Kidney (tissue), 14 donors: ENCODE data around the gene ATP2C2. TPM values are rescaled to one million over a fixed set of nuclear protein-coding genes. Genes with fewer than 3 reads are reported as not detected.
A peak's percentile ranks its signal among the peaks of the same experiment; 100 is the strongest.

ENCODE experiments used
- DNase-seq, 5 donors: peaks; one replicate each; pipeline ENCODE4 v3.0.0-alpha.2; 2013 to 2020
- FAIRE-seq: peaks from 2 replicates; lab custom pipeline; 2012; peaks lifted over from hg19 to GRCh38; lab: Jason Lieb, UNC
- H3K27ac ChIP-seq, 2 donors: one replicate each; pipeline ENCODE4 v1.7.0; 2013; ENCODE audit warnings: low read depth in 2 of 2, low read length in 2 of 2, inconsistent platforms in 1 of 2
- H3K27me3 ChIP-seq: one replicate; pipeline ENCODE4 v1.7.1; 2013; ENCODE audit warnings: low read length, inconsistent platforms; ENCODE audit not compliant: control insufficient read depth, insufficient read depth
- H3K36me3 ChIP-seq, 3 donors: one replicate each; pipeline versions ENCODE4 v1.7.0 to v1.7.1; 2013; ENCODE audit warnings: low read length in 3 of 3, control low read depth in 1 of 3, inconsistent platforms in 1 of 3; ENCODE audit not compliant: insufficient read depth in 3 of 3, control insufficient read depth in 2 of 3
- H3K4me1 ChIP-seq, 3 donors: one replicate each; pipeline versions ENCODE4 v1.7.0 to v1.7.1; 2013; ENCODE audit warnings: low read length in 3 of 3, inconsistent platforms in 1 of 3, low read depth in 1 of 3; ENCODE audit not compliant: control insufficient read depth in 2 of 3, insufficient read depth in 2 of 3
- H3K4me3 ChIP-seq, 3 donors: one replicate each; pipeline versions ENCODE4 v1.7.0 to v1.8.1; 2013; ENCODE audit warnings: low read length in 3 of 3, control low read depth in 1 of 3, inconsistent platforms in 1 of 3
- H3K9ac ChIP-seq, 3 donors: one replicate each; pipeline versions ENCODE4 v1.7.0 to v1.7.1; 2013; ENCODE audit warnings: low read length in 3 of 3, control low read depth in 1 of 3, inconsistent platforms in 1 of 3
- H3K9me3 ChIP-seq, 3 donors: one replicate each; pipeline versions ENCODE4 v1.7.0 to v1.7.1; 2013; ENCODE audit warnings: low read length in 3 of 3, control low read depth in 1 of 3, inconsistent platforms in 1 of 3; ENCODE audit not compliant: control insufficient read depth in 2 of 3, insufficient read depth in 1 of 3
- intact Hi-C: fragments of 100-400 bp; cut with DNase I; formaldehyde crosslinking; loops from one replicate; pipeline ENCODE4 v1.11.1; 2022
- polyA plus RNA-seq: library from polyadenylated mRNA; stranded (reverse); fragments of 350-450 nt; fragmentation: Illumina TruSeq; extraction: RNeasy Lipid Tissue Mini Kit (QIAGEN cat#74804); gene quantifications from one replicate; pipeline ENCODE4 v1.2.3, GENCODE V29; 2014; ENCODE audit warnings: low read depth, low replicate concordance; ENCODE audit not compliant: insufficient read depth
- total RNA-seq: library from RNA; stranded (reverse); fragmentation: NEBNext Ultra II Directional; extraction: Animal tissue kit (Norgen Biotek cat#: 25700); gene quantifications from one replicate; pipeline ENCODE4 v1.2.1, GENCODE V29; 2021
- TF ChIP-seq, protein P1 (sequence below): IDR thresholded peaks from 3 replicates; pipeline ENCODE4 v1.5.1; 2012; ENCODE audit warnings: mild to moderate bottlenecking, moderate library complexity, borderline replicate concordance; ENCODE audit not compliant: insufficient read depth; ENCODE audit errors: extremely low read depth
- donor health status: control.
- donor health status: control.
- donor health status: control.
- donor health status: control.
- donor health status: control.
- donor health status: DM: yes; HTN: yes; CAD: no.
- donor health status: Normal renal cell carcinoma (clear cell type).

The ATP2C2 gene
- total and polyA plus RNA-seq, 2 donors from 2014 or later: 2.2 to 2.6 TPM

- Histone ChIP-seq H3K9me3 (no peaks in the 10 kb centered on the region), H3K27me3 (no peaks in the 10 kb centered on the region), H3K27ac (no peak overlapping the region), H3K9ac (no peak overlapping the region), H3K4me1 (peaks cover 0 to 13% (median 4%) of the 10 kb centered on the region in 3 donors), H3K4me3 (no peak overlapping the region), H3K36me3 (peaks cover 4 to 12% (median 5%) of the 10 kb centered on the region in 3 donors)
- FAIRE-seq (no peak), DNase-seq (peak in 2 of 5 donors; percentile 29 to 34)
- intact Hi-C loops: no loop called here
- TF ChIP-seq, protein P1, sequence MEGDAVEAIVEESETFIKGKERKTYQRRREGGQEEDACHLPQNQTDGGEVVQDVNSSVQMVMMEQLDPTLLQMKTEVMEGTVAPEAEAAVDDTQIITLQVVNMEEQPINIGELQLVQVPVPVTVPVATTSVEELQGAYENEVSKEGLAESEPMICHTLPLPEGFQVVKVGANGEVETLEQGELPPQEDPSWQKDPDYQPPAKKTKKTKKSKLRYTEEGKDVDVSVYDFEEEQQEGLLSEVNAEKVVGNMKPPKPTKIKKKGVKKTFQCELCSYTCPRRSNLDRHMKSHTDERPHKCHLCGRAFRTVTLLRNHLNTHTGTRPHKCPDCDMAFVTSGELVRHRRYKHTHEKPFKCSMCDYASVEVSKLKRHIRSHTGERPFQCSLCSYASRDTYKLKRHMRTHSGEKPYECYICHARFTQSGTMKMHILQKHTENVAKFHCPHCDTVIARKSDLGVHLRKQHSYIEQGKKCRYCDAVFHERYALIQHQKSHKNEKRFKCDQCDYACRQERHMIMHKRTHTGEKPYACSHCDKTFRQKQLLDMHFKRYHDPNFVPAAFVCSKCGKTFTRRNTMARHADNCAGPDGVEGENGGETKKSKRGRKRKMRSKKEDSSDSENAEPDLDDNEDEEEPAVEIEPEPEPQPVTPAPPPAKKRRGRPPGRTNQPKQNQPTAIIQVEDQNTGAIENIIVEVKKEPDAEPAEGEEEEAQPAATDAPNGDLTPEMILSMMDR: no peak
Measured at GRCh38 chr16:84500531-84500930, 132.2 kb downstream of the ATP2C2 start.

DNA sequence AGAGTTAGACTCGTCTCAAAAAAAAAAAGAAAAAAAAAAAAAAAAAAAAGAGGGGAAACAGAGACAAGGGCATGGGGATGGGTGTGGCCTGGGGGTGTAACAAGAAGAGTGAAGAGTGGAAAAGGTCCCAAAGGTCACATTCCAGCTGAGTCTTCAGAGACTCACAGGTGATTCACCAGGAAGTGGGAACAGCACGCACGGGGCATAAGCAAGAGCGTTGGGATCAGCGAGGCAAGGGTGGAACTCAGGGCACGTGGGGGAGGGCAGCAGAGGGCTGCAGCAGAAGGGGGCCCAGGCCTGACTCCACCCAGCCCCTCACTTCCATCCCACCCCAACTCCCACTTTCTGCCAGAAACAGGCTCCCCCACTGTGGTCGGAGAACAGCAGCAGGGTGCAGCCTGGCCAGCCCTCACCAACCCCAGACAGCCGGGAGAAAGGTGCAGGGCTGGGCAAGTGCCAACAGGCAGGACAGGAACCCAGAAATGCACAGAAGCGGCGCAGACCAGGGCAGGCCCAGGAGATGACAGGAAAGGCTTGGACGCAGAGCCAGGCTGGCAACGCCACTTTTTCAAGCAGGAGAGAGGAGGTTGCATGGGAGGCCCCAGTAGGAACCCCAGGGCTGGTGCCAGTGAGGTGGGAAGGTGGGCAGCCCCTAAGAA lies 132.9 kb downstream of the ATP2C2 start:
- Histone ChIP-seq H3K27me3 (no peaks in the 10 kb centered on the region), H3K4me1 (peaks cover 0 to 13% (median 4%) of the 10 kb centered on the region in 3 donors), H3K36me3 (peaks cover 4 to 10% (median 5%) of the 10 kb centered on the region in 3 donors), H3K27ac (no peak overlapping the region), H3K4me3 (no peak overlapping the region), H3K9me3 (no peaks in the 10 kb centered on the region), H3K9ac (no peak overlapping the region)
- DNase-seq (peak in 2 of 5 donors; percentile 39 to 81), FAIRE-seq (no peak)
- intact Hi-C loops: no loop called here
- TF ChIP-seq, protein P1: no peak

DNA sequence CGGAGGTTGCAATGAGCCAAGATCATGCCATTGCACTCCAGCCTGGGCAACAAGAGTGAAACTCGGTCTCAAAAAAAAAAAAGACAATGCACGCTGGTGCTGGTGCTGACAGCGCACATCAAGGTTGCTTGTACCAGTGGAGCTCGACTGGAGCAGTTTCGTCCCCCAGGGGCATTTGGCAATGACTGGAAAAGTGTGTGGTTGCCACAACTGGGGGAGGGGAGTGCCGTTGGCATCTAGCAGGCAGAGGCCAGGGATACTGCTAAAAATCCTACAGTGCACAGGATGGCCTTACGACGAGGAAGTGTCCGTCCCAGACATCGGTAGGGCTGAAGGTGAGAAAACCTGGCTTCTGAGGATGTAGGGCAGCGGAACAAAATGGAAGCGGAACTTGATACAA lies 133.7 kb downstream of the ATP2C2 start:
- H3K27ac ChIP-seq: no peak overlapping the region
- H3K4me1 ChIP-seq: peaks cover 0 to 13% (median 4%) of the 10 kb centered on the region in 3 donors
- H3K9ac ChIP-seq: no peak overlapping the region
- H3K27me3 ChIP-seq: no peaks in the 10 kb centered on the region
- H3K4me3 ChIP-seq: no peak overlapping the region
- FAIRE-seq (no peak), DNase-seq (peak in 2 of 5 donors; percentile 33 to 49)
- no peaks in the 10 kb centered on the region for H3K9me3 ChIP-seq
- TF ChIP-seq, protein P1: no peak
- H3K36me3 ChIP-seq: peaks cover 0 to 8% (median 4%) of the 10 kb centered on the region in 3 donors
- intact Hi-C loops: no loop called here
